GM19351 (cell line): ENCODE data around the gene CTNND1.

ENCODE experiments used
- ATAC-seq: cut with Tn5 transposase; IDR thresholded peaks from one replicate; pipeline ENCODE4 v1.9.1; 2021; ENCODE audit warnings: mild to moderate bottlenecking, moderate library complexity; ENCODE audit not compliant: unreplicated experiment

The CTNND1 gene

DNA sequence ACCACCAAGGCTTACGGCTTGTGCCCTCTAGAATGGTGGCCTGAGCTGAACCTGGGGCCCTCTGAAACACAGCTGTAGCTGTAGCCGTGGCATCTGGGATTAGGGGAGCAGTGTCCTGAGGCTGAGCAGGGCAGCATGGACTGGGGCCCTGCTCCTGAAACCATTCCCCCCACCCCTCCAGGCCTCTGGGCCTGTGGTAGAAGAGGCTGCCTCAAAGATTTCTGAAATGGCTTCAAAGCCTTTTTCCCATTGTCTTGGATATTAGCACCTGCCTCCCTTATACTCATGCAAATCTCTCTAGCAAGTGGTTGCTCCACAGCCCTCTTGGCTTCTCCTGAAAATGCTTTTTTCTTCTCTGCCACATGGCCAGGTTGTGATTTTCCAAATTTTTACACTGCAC lies 106.9 kb downstream of the CTNND1 start:
- no peak for ATAC-seq
